SIG-M5 treated with dmso at 0.1 percent for 504 hours (cell line): ENCODE results near the gene GABRG3.

Source experiments
- DNase-seq: peaks from one replicate; lab custom pipeline; 2025; ENCODE audit not compliant: unreplicated experiment; lab: John Stamatoyannopoulos, UW

The GABRG3 gene

GRCh38 chr15:27238209-27238608, 267.2 kb downstream of the GABRG3 start:
- no peak for DNase-seq

GRCh38 chr15:27238707-27239423, 267.9 kb downstream of the GABRG3 start:
- no peak for DNase-seq

GRCh38 chr15:27241943-27242342, 271.0 kb downstream of the GABRG3 start:
- no peak for DNase-seq

- DNase-seq, result no peak
These were observed 273.1 kb downstream of the GABRG3 start for GRCh38 chr15:27244047-27244446.

- no peak for DNase-seq
These were observed 277.3 kb downstream of the GABRG3 start for GRCh38 chr15:27248251-27248650.

GRCh38 chr15:27249046-27249759, 278.2 kb downstream of the GABRG3 start:
- no peak for DNase-seq

GRCh38 chr15:27249760-27250109, 278.8 kb downstream of the GABRG3 start:
- DNase-seq, result no peak

- no peak for DNase-seq
These were observed 279.2 kb downstream of the GABRG3 start for GRCh38 chr15:27250223-27250622.

- no peak for DNase-seq
These were observed 283.1 kb downstream of the GABRG3 start for GRCh38 chr15:27254055-27254454.

GRCh38 chr15:27254801-27255200, 283.8 kb downstream of the GABRG3 start:
- no peak for DNase-seq

- DNase-seq, result no peak
These were observed 285.5 kb downstream of the GABRG3 start for GRCh38 chr15:27256446-27256845.

GRCh38 chr15:27258287-27258686, 287.3 kb downstream of the GABRG3 start:
- no peak for DNase-seq

GRCh38 chr15:27260523-27260922, 289.5 kb downstream of the GABRG3 start:
- DNase-seq, result no peak

- no peak for DNase-seq
These were observed 297.9 kb downstream of the GABRG3 start for GRCh38 chr15:27268923-27269322.

- no peak for DNase-seq
These were observed 300.3 kb downstream of the GABRG3 start for GRCh38 chr15:27271258-27271657.

GRCh38 chr15:27272427-27272826, 301.4 kb downstream of the GABRG3 start:
- no peak for DNase-seq

GRCh38 chr15:27273506-27273905, 302.5 kb downstream of the GABRG3 start:
- DNase-seq, result no peak

GRCh38 chr15:27278761-27279160, 307.8 kb downstream of the GABRG3 start:
- no peak for DNase-seq

GRCh38 chr15:27292641-27293040, 321.7 kb downstream of the GABRG3 start:
- no peak for DNase-seq

GRCh38 chr15:27293607-27294006, 322.6 kb downstream of the GABRG3 start:
- DNase-seq, result no peak

- no peak for DNase-seq
These were observed 346.8 kb downstream of the GABRG3 start for GRCh38 chr15:27317736-27318135.

GRCh38 chr15:27323801-27324200, 352.8 kb downstream of the GABRG3 start:
- no peak for DNase-seq
